ENCODE results near the gene INPP5A. TPM values are rescaled to one million over a fixed set of nuclear protein-coding genes. Genes with fewer than 3 reads are reported as not detected.

INPP5A gene
- polyA plus RNA-seq, 10 donors = 41.4 to 53.2 (median 47.6) TPM

DNA sequence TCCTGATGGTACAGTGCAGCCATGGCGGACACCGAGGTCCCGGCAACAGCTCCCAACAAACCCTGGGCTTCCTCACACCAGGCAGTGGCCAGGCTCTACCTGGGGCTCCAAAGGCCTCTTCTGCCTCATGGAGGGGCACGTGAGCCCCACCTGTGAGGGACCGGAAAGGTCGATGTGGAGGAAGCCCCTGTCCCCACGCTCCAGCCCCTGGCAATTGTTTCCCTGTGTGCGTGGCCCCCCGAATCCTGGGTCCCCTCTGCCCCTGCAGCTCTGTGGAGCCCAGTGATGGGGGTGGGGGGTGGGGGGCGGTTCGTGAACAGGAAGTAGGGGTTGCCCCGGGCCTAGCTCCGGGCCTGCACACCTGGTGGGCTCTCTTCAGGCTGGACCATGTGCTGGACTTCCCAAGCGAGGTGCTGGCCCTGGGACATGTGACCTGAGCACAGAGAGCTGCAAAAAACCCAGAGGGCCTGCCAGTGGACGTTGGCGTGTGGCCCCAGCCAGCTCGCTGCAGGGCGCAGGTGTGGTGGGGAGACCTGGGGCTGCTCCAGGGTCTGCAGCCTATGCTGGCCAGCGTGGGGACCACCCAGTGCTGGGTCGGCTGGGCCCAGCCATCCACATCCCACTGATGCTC is 72.6 kb downstream of the INPP5A start:
- no peak for DNase-seq

GRCh38 chr10:132611026-132611910 is 73.7 kb downstream of the INPP5A start:
- DNase-seq = no peak

GRCh38 chr10:132611986-132612385 is 74.4 kb downstream of the INPP5A start:
- DNase-seq = no peak

- DNase-seq = peak in 1 of 3 donors; percentile 69
Observed at GRCh38 chr10:132612571-132613504, 75.3 kb downstream of the INPP5A start.

GRCh38 chr10:132613566-132614348 is 76.2 kb downstream of the INPP5A start:
- no peak for DNase-seq

- no peak for DNase-seq
Observed at GRCh38 chr10:132614431-132615340, 77.1 kb downstream of the INPP5A start.

GRCh38 chr10:132615341-132616169 is 78.0 kb downstream of the INPP5A start:
- no peak for DNase-seq

DNA sequence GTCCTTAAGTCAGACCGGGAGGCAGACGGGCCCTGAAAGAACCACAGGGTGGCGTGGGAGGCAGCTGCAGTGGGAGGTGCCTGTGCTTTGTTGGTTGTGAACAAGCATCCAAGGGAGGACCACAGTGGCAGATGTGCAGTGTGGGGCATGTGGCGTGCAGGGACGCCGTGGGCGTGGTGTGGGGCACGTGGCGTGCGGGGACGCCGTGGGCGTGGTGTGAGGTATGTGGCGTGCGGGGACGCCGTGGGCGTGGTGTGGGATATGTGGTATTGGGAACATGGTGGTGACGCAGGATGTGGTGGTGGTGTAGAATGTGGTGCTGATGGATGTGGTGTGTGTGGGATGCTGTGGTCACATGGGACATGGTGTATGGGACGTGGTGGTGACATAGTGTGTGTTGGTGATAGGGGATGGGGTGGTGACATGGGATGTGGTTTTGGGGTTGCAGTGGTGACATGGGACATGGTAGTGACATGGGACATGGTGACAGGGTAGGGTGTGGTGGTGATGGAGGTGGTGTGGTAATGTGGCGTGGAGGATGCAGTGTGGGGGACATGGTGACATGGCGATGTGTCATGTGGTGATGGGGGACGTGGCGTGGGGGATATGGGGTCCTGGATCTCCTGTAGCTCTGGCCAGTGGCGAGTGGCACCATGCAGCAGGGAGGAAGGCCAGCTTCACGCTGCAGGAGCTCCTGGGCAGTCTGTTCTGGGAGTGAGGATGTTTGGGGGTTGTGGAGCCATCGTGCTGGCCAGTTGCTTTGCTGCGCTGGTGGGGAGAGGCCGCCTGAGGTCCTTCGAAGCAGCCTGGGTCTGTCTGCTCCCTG is 78.8 kb downstream of the INPP5A start:
- no peak for DNase-seq

- no peak for DNase-seq
Observed at GRCh38 chr10:132616996-132617736, 79.6 kb downstream of the INPP5A start.

GRCh38 chr10:132617737-132618052 is 80.1 kb downstream of the INPP5A start:
- no peak for DNase-seq

GRCh38 chr10:132618158-132618919 is 80.8 kb downstream of the INPP5A start:
- no peak for DNase-seq

GRCh38 chr10:132619927-132620326 is 82.3 kb downstream of the INPP5A start:
- no peak for DNase-seq

DNA sequence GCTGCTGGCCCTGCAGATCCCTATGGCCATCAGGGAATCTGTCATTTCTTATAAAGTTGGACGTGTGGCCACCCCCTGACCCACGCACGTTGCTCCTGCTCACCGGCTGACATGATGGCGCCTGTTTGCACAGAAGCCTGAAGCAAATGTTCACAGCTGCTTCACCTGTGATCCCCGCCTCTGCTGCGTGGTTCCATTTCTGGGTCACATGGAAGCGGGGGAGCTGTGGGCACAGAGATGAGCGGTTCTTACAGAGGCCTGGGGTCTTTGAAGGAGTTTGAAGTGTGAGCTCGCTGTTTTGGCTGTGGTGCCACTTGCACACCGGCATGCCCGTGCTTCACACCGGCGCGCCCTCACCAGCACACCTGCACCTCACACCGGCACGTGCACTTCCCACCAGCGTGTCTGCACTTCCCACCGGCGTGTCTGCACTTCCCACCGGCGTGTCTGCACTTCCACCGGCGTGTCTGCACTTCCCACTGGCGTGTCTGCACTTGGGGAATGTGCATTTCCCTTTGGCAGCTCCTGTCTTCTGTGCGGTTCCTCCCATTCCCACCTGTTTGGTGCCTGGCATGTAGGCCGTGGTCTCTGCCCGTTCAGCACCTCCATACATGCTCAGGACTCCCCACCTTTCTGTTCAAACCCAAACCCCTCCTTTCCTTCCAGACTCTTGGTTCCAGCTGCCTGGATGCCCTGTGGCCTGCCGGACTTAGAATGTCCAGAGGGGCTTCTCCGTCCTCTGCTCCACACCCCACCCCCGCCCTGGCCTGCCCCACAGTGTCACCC is 86.7 kb downstream of the INPP5A start:
- no peak for DNase-seq

GRCh38 chr10:132624847-132625471 is 87.4 kb downstream of the INPP5A start:
- no peak for DNase-seq

GRCh38 chr10:132626019-132626760 is 88.6 kb downstream of the INPP5A start:
- DNase-seq = no peak
